Hair follicle dermal papilla cell (primary cell): ENCODE data around the gene MKLN1. TPM values are rescaled to one million over a fixed set of nuclear protein-coding genes. Genes with fewer than 3 reads are reported as not detected.

ENCODE experiments used
- total RNA-seq: library from RNA; depleted of rRNA; stranded (reverse); fragments of >200 nt; gene quantifications from 2 replicates; pipeline ENCODE4 v1.2.3, GENCODE V29; 2012

Gene MKLN1
- total RNA-seq = 72.1 and 89.6 TPM in 2 replicates

GRCh38 chr7:131327626-131328376 lies at the start of gene MKLN1:
TSS of gene MKLN1 (plus strand) at chr7:131327876. CDS start at chr7:131327900, 24 bp downstream.

Other genes starting within 250 kb of the MKLN1 start
- gene PODXL, start 228.8 kb downstream of the MKLN1 start, total RNA-seq = 2.4 TPM in 2 replicates